NCI-H446 (cell line): Measurements from ENCODE around the gene CYP27A1.

Experiments
- DNase-seq, 2 experiments: peaks; one replicate each; lab custom pipeline; 2025; lab: John Stamatoyannopoulos, UW

Gene CYP27A1

DNA sequence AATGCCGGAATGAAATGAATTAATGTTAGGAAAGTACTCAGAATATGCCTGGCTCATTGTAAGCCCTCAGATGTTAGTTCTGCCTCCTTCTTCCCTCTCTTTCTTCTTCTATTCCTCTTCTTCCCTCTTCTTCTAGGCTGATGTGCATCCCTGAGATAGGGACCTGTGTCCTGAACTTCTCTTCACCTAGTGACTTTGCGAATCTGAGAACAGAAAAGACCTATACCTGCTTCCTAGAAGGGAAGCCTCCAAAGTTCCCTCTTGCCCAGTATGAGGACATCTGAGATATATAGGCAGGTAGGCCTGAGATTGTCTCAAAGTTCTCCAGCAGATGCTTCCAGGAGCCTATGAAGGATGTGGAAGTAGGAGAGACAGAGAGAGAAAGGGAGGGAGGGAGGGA lies 8.1 kb upstream of the CYP27A1 start:
- DNase-seq = no peak

DNA sequence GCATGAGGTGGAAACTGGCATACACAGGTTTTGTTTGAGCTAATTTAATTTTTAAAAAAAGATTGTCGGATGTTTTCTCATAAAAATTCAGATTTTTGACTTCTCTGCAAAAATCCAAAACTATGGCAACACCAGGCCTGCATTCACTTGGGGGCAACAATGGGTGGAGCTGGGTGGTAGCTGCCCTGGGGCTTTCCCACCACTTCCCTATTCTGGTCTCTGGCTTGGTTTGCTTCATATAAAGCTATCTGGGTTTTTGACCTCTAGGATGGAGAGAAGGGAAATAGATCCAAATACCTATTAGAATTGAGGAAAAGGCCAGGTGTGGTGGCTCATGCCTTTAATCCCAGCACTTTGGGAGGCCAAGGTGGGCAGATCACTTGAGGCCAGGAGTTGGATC lies 5.5 kb upstream of the CYP27A1 start:
- no peak for DNase-seq

DNA sequence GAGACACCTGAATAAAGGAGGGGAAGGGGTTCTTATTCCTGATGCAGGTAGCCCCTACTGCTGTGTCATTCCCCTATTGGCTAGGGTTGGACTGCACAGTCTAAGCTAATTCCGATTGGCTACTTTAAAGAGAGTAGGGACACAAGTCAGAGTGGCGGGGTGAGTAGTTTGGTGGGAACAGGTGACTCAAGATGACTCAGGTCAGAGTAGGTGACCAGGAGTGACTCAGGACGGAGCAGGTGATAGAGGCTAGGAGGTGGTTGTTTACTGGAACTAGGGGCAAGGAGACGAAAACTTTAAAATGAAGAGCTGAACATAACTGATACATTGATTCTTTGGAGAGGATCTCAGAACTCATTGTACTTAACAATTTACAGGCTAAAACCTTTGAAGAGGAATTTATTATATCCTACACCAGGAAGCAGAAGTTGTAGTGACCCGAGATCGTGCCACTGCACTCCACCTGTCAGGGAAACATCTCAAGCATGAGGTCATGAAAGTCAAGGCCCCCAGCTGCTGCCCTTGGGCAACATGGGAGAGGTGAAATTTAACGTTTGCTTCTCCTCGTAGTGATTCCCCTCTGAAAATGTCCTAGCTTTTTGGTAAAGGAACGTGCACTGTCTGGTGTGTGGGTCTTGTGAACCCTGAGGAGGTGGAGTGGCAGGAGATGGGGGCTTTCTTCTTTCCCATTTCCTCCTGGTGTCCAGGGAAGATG lies 4.5 kb upstream of the CYP27A1 start:
- no peak for DNase-seq

DNA sequence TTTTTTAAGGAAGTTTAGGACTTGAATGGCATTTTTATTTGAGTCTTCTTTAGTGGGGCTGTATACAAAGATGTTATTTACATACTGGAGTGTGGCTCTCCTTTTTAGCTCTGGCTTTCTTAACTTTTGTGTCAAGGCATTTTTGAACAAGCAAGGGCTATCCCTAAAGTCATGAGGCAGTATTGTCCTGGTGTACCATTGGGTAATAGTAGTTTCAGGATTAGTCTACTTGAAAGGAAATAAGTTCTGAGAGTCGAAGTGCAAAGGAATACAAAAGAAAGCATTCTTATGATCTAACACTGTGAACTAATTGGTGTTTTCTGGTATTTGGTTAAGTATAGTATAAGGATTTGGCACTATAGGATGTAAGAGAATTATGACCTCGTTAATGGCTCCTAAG lies 1.9 kb upstream of the CYP27A1 start:
- DNase-seq = no peak

DNA sequence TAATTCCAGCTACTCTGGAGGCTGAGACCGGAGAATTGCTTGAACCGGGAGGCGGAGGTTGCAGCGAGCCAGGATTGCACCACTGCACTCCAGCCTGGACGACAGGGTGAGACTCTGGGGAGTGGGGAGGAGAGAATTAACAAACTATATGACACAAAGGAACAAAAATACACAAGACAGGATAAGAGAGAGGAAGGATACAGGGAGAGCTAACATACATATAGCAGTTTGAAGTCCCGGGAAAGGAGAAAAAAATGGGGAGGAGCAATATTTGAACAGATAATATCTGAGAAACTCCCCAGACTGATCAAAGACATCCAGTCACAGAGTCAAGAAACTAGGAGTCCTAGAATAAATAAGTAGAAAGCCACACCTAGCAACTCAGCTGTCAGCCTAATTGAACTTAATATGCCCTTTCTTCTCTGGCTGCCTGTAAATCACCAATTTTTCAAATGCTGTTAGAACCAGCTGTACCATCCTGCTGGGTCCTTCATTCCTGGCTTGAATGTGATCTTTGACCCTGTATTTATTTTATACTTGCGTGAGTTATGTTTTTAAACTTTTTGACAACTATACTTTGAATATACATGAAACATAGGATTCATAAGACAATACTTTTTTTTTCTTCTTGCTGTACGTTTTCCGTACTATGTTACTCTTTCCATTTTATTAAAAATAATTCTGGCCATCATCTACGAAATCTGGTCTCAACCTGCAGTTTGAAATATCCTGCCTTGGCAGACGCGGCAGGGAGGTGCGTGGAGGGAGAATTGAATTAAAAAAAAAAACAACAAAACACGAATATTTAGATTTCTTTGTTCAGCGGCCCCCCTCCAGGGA lies 876 bp upstream of the CYP27A1 start:
- no peak for DNase-seq

DNA sequence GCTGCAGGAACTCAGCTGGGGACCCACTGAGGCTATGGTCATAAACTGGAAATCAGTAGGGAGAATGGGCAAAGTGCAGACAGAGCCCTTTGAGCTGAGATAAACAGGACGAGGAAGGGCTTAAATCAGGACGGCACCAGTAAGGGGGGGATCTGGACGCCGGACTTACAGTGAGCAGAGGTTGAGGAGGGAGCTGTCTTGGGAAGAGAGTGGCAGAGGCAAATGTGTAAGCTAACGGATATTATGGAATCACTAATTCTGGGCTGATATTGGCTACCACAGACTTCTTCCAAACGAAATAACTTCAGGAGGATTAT lies 539 bp downstream of the CYP27A1 start:
- no peak for DNase-seq

DNA sequence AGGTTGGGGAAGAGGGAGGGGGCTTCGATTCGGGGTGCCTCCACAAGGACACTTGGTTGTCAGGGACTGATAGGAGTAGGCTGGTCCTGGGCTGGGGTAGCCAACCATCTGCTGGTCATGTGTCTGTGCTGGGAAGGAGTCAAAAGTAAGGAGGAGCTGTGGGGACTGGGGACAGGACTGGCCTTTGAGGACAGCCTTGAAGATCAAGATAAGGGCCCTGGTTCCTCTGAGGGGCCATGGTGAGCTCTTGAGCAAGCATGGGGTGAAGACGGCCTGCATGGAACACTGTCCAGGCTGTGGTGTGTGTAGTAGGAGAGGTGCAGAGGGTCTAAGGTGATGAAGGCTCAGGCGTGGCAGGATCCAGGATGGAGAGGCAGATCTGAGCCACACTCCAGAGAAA lies 1.7 kb downstream of the CYP27A1 start:
- DNase-seq = no peak

DNA sequence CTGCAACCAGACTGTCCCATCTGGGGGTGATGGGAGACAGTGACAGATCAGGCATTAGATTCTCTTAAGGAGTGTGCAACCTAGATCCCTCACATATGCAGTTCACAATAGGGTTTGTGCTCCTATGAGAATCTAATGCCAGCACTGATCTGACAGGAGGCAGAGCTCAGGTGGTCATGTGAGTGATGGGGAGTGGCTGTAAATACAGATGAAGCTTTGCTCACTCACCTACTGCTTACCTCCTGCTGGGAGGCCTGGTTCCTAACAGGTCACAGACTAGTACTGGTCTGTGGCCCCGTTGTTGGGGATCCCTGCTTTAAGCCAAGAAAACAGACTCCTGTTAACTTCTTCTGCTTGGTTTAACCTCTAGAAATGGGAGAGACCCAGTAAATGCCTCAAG lies 3.2 kb downstream of the CYP27A1 start:
- no peak for DNase-seq

DNA sequence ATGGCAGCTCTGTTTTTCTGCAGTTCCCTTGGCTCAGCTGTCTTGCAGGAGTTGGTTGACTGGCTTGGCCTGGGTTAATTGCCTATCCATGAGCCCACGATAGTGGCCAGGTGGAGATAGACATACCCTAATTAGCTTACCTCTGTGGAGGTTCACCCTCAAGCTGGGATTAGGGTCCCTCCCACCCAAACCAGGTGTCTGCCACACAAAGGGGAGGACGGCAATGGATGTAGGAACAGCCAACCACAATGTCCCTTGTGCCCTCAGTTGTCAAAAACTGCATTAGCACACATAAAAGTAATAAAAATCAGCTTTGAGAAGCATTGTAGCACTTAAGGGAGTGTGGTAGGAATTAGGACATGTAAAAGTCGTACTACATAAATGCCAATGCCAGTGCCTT lies 4.2 kb downstream of the CYP27A1 start:
- DNase-seq = no peak

DNA sequence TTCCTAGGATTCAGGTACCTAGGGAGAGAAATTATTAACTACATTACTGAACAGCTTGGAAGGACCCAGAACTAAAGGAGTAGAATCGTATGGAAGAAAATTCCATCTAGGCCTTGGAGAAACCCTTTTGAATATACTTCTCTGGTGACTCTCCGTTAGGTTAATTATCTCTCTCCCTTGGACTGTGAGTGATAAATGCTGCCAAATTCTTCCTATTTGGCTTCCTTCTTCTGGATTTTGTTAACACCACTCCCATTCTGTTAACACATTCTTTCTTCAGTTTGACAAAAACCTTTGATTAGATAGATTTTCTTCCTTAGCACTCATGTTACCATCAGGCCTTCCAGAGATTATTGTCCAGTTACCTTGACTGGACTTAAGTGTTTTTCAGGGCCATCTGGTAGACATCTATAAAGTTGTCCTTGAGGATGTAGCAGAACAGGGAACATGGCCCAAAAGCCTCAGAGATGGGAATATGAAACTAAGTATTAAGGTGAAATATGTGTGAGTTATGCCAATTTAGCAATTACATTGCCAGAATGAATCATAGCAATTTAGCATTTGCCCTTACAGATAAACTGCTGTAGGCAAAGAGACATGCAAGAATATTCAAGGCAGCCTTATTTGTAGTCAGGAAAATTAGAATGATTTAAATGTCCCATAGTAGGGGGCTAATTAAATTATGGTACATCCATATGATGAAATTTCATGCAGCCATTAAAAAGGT lies 6.7 kb downstream of the CYP27A1 start:
- no peak for DNase-seq

DNA sequence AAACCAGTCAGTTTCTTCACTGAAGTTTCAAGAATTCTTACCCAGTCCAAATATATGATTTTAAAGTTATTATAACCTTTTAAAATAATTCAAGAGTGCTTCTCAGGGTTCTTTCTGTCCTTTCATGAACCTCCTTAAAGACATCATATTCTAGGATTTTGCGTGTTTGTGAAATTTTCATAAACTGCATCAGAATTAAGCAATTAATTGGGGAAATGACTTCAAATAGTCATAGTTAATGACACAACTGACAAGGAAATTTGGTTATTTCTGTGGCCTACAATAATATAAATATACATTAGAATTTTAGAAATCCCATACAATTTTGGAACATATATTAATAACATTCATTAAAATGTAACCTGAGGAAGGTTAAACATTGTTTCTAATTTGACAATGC lies 10.5 kb downstream of the CYP27A1 start:
- DNase-seq = no peak

DNA sequence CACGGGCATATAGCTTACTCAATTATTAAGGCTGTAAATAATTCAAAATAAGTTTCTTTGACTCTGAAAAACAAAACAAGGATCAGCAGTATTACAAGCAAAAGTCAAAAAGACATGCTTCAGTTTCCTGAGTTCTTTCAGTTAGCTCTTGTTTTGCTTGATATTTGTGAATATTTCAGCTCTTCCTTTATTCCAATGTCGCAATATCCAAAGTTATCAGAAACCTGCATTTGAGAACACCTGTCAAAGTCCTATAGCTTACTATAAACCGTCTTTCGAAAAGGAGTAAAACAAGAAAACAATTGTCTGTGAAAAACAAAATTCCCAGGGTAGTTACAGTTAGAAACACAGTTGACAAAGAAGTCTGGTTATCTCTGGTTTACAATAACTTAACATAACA lies 14.7 kb downstream of the CYP27A1 start:
- DNase-seq = no peak

DNA sequence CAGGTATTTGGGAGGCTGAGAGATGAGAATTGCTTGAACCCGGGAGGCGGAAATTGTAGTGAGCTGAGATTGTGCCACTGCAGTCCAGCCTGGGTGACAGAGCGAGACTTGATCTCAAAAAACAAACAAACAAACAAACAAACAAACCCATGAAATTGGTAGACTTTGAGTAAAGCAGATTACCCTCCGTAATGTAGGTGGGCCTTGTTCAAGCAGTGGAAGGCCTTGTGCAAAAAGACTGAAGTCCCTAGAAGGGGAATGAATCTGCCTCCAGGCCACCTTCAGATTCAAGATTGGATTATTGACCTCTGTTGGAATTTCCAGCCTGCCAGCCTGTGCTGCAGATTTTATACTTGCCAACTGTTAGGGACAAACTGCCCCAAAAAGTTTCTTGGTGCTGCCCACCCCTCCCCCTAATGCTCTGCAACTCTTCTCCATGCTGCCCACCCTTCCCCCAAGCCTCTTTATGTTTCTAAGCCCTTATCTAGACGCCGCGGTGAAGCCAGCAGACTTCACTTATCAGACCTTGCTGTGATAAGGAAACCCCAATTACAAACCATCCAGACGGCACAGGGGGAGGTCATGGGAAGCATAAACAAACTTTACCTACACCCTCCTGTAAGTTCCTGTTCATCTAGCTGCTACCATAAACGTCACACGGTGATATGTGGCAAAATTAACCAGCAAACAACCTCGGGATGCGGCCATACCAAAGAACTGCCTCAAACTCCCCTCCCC lies 17.0 kb downstream of the CYP27A1 start:
- no peak for DNase-seq

DNA sequence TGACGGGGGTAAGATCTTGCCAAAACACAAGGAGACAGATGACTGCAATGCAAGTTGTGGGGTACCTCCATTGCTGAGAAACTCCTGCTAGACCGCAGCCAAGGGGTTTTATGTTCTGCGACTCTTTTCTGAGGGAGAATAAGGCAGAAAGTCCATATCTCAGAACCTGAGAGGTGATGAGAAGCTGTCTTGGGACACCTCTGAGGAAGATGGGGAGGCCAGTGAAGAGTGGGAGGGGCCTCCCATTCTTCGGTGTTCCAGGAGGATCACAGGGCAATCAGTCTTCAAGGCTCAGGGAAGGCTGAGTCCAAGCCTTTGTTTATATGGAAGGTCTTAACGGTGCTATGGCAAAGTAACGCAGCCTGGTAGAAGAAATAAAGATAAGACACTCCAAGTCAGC lies 18.0 kb downstream of the CYP27A1 start:
- no peak for DNase-seq

DNA sequence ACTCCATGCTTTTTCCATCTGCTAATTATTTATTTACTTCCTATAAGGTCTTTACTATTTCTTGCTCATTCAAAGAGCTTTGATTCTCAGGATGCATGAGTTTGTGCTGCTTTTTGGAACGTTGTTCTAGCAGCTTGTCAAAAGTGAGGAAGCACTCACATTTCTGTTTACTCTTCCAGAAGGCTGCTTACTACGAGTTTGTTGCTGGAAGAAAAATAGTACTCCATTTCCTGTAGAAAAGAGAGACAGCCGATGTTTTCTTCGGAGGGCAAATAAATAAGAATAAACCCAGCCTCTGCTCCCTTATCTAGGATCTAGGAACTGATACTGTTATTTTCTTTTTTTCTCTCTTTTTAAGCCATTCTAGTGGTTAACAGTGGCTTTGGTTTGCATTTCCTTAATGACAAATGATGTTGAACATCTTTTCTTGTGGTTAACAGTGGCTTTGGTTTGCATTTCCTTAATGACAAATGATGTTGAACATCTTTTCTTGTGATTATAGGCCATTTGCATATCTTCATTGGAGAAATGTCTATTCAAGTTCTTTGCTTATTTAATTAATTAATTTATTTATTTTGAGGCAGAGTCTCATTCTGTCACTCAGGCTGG lies 20.5 kb downstream of the CYP27A1 start:
- no peak for DNase-seq

DNA sequence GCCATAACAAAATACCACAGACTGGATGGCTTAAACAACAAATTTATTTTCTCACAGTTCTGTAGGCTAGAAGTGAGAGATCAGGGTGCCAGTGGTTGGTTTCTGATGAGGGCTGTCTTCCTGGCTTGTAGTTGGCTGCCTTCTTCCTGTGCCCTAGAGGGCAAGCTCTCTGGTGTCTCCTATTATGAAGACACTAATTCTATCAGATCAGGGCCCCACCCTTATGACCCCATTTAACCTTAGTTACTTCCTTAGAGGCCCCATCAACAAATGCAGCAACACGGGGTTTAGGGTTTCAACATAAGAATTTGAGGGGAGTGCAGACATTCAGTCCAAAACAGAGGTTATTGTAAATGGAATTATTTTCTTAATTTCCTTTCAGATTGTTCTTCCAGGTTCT lies 22.9 kb downstream of the CYP27A1 start:
- DNase-seq = no peak

DNA sequence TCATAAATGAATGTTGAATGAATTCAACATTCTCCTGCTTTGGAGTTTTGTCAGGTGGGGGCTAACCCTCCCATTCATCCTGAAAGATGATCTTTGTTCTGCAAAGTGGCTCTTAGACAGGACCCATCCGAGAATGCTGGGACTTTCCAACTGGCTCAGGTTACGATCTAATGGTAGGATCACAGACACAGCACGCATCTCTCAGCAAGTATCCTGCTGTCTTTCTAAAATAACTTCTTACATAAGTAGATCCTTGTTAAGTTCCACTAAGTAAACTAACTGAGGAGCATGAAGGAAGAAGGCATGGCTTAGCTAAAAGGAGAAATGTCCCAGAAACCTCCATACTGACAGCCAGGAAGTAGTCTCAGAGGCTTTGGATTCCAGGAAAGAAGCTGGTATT lies 23.7 kb downstream of the CYP27A1 start:
- DNase-seq = no peak

DNA sequence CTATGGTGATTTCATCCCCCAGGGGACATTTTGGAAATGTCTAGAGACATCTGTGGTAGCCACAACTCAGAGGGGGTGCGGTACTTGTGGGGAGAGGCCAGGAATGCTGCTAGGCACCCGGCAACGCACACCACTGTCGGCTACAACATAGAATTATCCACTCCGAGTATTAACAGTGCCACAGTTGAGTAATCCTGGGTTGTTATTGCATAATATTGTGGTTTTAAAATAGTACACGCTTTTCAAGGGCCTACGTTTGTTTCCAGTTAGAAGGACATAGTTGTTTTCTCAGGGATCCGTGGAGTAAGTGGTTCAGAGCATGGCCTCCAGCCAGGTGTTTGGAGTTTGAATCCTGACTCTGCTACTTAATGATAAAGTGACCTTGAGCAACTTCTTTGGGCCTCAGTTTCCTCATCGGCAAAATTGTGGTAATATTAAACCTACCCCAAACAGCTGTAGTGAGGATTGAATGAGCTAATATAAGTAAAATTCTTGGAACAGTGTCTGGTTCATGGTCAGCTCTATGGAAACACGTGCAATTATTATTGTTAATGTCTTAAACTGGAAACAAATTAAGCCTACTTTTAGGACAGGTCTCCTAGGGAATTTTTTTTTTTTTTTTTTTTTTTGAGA lies 24.5 kb downstream of the CYP27A1 start:
- no peak for DNase-seq

DNA sequence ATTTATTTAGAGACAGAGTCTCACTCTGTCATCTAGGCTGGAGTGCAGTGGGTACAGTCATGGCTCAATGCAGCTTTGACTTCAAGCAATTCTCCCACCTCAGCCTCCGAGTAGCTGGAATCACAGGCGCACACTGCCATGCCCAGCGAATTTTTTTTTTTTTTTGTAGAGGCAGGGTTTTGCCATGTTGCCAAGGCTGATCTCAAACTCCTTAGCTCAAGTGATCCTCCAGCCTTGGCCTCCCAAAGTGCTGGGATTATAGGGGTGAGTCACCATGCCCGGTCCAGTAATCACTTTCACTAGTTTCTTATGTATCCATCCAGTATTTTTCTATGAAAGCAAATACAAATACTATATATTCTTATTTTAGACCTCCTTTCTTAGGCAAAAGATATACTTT lies 25.7 kb downstream of the CYP27A1 start:
- DNase-seq = no peak

DNA sequence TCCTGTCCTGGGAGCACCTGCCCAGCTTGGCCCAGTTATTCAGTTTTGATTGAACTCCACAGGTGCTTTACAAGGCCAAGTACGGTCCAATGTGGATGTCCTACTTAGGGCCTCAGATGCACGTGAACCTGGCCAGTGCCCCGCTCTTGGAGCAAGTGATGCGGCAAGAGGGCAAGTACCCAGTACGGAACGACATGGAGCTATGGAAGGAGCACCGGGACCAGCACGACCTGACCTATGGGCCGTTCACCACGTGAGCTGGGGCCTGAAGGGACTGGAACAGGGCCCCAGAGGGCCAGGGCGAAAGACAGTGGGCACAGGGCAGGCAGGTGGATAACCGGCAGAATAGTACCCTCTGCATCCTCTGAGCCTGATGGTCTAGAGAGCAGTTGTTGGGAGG lies 27.6 kb downstream of the CYP27A1 start:
- no peak for DNase-seq

DNA sequence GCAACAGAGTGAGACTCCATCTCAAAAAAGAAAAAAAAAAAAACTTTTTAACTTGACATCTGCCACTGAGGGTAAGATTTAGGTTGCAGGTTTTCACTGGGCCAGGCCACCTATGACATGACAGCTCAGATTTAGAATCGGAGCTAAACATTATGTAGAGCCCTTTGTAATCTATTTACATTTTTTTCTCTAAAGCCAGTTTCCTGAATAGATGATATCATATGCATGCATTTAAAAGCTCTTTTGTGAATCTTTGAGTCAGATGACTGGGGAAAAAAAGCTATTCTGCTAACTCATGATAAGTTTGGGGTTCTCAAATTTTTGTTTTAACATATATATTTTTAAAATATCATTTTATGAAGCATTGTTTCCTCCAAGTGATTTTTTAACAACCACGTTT lies 28.3 kb downstream of the CYP27A1 start:
- no peak for DNase-seq

DNA sequence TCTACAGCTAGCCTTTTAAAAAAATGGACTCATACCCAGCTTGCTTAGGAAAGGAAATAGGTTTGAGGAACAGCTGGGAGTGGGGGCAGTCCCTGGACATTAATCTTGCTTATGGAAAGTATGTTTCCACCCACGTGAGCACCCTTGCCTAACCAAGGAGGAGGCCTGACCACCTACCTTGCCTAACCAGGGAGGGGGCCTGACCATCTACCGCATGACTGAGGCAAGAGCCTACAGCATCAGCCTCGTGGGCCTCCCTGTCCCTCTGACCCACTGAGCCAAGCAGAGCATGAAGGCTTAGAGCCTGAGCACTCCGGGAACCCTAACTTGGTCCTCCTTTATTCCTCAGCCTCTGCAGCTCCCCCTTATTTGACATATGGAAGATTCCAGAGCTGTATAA lies 29.4 kb downstream of the CYP27A1 start:
- no peak for DNase-seq
